ENCODE results near the gene REG4.
"Not testable (repeated sequence)": the region's sequence is repeated elsewhere in the genome, so short reads cannot be mapped to it uniquely, and the experiment has no call there.

The REG4 gene

GRCh38 chr1:119811387-119811786 is at the start of gene REG4:
TSS of gene REG4 (minus strand) at chr1:119811460. CDS start at chr1:119808769, 2,691 bp downstream.
- DNase-seq (ENCODE audit: low read depth, low spot score): no peak

GRCh38 chr1:119859647-119860046 is 48.4 kb upstream of the REG4 start:
- no peak for DNase-seq (ENCODE audit: low read depth, low spot score)

GRCh38 chr1:119858556-119859214 is 47.4 kb upstream of the REG4 start:
- not testable (repeated sequence) for DNase-seq (ENCODE audit: low read depth, low spot score)

GRCh38 chr1:119858126-119858525 is 46.9 kb upstream of the REG4 start:
- no peak for DNase-seq (ENCODE audit: low read depth, low spot score)

- DNase-seq (ENCODE audit: low read depth, low spot score): no peak
Observed at GRCh38 chr1:119853155-119853554, 41.9 kb upstream of the REG4 start.

GRCh38 chr1:119844206-119844605 is 32.9 kb upstream of the REG4 start:
- DNase-seq (ENCODE audit: low read depth, low spot score): not testable (repeated sequence)

GRCh38 chr1:119841306-119841705 is 30.0 kb upstream of the REG4 start:
- DNase-seq (ENCODE audit: low read depth, low spot score): no peak

GRCh38 chr1:119840745-119841144 is 29.5 kb upstream of the REG4 start:
- DNase-seq (ENCODE audit: low read depth, low spot score): no peak

GRCh38 chr1:119838236-119838635 is 27.0 kb upstream of the REG4 start:
- no peak for DNase-seq (ENCODE audit: low read depth, low spot score)

GRCh38 chr1:119834990-119835389 is 23.7 kb upstream of the REG4 start:
- DNase-seq (ENCODE audit: low read depth, low spot score): no peak

- no peak for DNase-seq (ENCODE audit: low read depth, low spot score)
Observed at GRCh38 chr1:119831027-119831426, 19.8 kb upstream of the REG4 start.

GRCh38 chr1:119829625-119830024 is 18.4 kb upstream of the REG4 start:
- no peak for DNase-seq (ENCODE audit: low read depth, low spot score)

GRCh38 chr1:119829006-119829405 is 17.7 kb upstream of the REG4 start:
- DNase-seq (ENCODE audit: low read depth, low spot score): not testable (repeated sequence)

GRCh38 chr1:119828266-119828665 is 17.0 kb upstream of the REG4 start:
- DNase-seq (ENCODE audit: low read depth, low spot score): no peak

- DNase-seq (ENCODE audit: low read depth, low spot score): no peak
Observed at GRCh38 chr1:119827010-119827409, 15.8 kb upstream of the REG4 start.

GRCh38 chr1:119822406-119822805 is 11.1 kb upstream of the REG4 start:
- no peak for DNase-seq (ENCODE audit: low read depth, low spot score)

- no peak for DNase-seq (ENCODE audit: low read depth, low spot score)
Observed at GRCh38 chr1:119818181-119818580, 6.9 kb upstream of the REG4 start.

GRCh38 chr1:119816407-119816806 is 5.1 kb upstream of the REG4 start:
- no peak for DNase-seq (ENCODE audit: low read depth, low spot score)

GRCh38 chr1:119815928-119816327 is 4.7 kb upstream of the REG4 start:
- no peak for DNase-seq (ENCODE audit: low read depth, low spot score)

GRCh38 chr1:119815361-119815760 is 4.1 kb upstream of the REG4 start:
- no peak for DNase-seq (ENCODE audit: low read depth, low spot score)

- DNase-seq (ENCODE audit: low read depth, low spot score): no peak
Observed at GRCh38 chr1:119814288-119814687, 3.0 kb upstream of the REG4 start.

- no peak for DNase-seq (ENCODE audit: low read depth, low spot score)
Observed at GRCh38 chr1:119811985-119812557, 811 bp upstream of the REG4 start.

- DNase-seq (ENCODE audit: low read depth, low spot score): peak; percentile 37
Observed at GRCh38 chr1:119808972-119809550, 2.2 kb downstream of the REG4 start.
